SK-N-SH (cell line): ENCODE measurements around the gene P2RY11.

Source experiments
- CTCF ChIP-seq: fragments of 200-600 bp; sonication (generic); IDR thresholded peaks from 2 replicates; pipeline ENCODE4 v1.6.1; 2017; ENCODE audit warnings: antibody characterized with exemption, mild to moderate bottlenecking, moderate library complexity
- EZH2phosphoT487 ChIP-seq: fragments of 200-600 bp; sonication (generic); IDR thresholded peaks from 2 replicates; pipeline ENCODE4 v1.6.1; 2017; ENCODE audit warnings: low read depth, mixed run types, mild to moderate bottlenecking, antibody characterized with exemption, moderate library complexity, borderline replicate concordance
- FOXJ3 ChIP-seq: sonication (generic); formaldehyde crosslinking; IDR thresholded peaks from 2 replicates; pipeline ENCODE4 v1.5.1; 2020; ENCODE audit warnings: mild to moderate bottlenecking, missing genetic modification reagents
- GATA2 ChIP-seq: sonication (generic); formaldehyde crosslinking; IDR thresholded peaks from 2 replicates; pipeline ENCODE4 v1.5.0; 2020; ENCODE audit warnings: mild to moderate bottlenecking, missing genetic modification reagents
- JUND ChIP-seq: IDR thresholded peaks from 2 replicates; pipeline ENCODE4 v1.4.0; 2012
- NFIC ChIP-seq: IDR thresholded peaks from 2 replicates; pipeline ENCODE4 v1.4.0; 2012; ENCODE audit warnings: borderline replicate concordance

GRCh38 chr19:10087296-10088061, 24.0 kb upstream of the P2RY11 start:
- TF ChIP-seq NFIC (no peak), CTCF (no peak), JUND (no peak), GATA2 (no peak), FOXJ3 (no peak), EZH2phosphoT487 (no peak)
